ENCODE results near the gene CFAP70.
"Not testable (repeated sequence)": the region's sequence is repeated elsewhere in the genome, so short reads cannot be mapped to it uniquely, and the experiment has no call there.

Gene CFAP70

GRCh38 chr10:73401636-73402035 is 43.0 kb upstream of the CFAP70 start:
- H3K79me2 ChIP-seq (ENCODE audit: insufficient read depth, low read length): peaks cover 50% of the 10 kb centered on the region

GRCh38 chr10:73399063-73399462 is 40.4 kb upstream of the CFAP70 start:
- no peak overlapping the region for H2AFZ ChIP-seq (ENCODE audit: low read length)
- no peak overlapping the region for H3K27ac ChIP-seq (ENCODE audit: low read depth, low read length, poor library complexity, severe bottlenecking)
- H3K9me3 ChIP-seq (ENCODE audit: low read length): no peaks in the 10 kb centered on the region
- no peaks in the 10 kb centered on the region for H3F3A ChIP-seq (ENCODE audit: insufficient read depth, low read length)
- peaks cover 29% of the 10 kb centered on the region for H3K79me2 ChIP-seq (ENCODE audit: insufficient read depth, low read length)
- H3K4me1 ChIP-seq (ENCODE audit: insufficient read depth, low read length, severe bottlenecking): no peaks in the 10 kb centered on the region
- no peaks in the 10 kb centered on the region; the same call in 1 of the 2 replicates for H3K9me2 ChIP-seq (ENCODE audit: low read depth, low read length)
- no peak overlapping the region for H3K4me3 ChIP-seq (ENCODE audit: low read depth, low read length, poor library complexity, severe bottlenecking)
- no peak overlapping the region for H3K4me2 ChIP-seq (ENCODE audit: low read length)
- TF ChIP-seq CTCF (IDR thresholded peaks at IDR 0.05; ENCODE audit: low read length): no peak
- no peak for TF ChIP-seq EZH2 (IDR thresholded peaks at IDR 0.05; ENCODE audit: borderline replicate concordance, low read length)
- H3K9ac ChIP-seq (ENCODE audit: low read length): no peak overlapping the region
- H3K36me3 ChIP-seq (ENCODE audit: insufficient read depth, low read length): peaks cover 47% of the 10 kb centered on the region
- H4K20me1 ChIP-seq (ENCODE audit: insufficient read depth, low read length): no peaks in the 10 kb centered on the region
- H3K27me3 ChIP-seq (ENCODE audit: insufficient read depth, low read length): no peaks in the 10 kb centered on the region

More at GRCh38 chr10:73401636-73402035, 43.0 kb upstream of the CFAP70 start:
- H2AFZ ChIP-seq (ENCODE audit: low read length): no peak overlapping the region
- no peaks in the 10 kb centered on the region for H3K9me3 ChIP-seq (ENCODE audit: low read length)
- no peak overlapping the region for H3K27ac ChIP-seq (ENCODE audit: low read depth, low read length, poor library complexity, severe bottlenecking)
- H3K4me1 ChIP-seq (ENCODE audit: insufficient read depth, low read length, severe bottlenecking): peaks cover 6% of the 10 kb centered on the region
- no peak overlapping the region for H3K4me2 ChIP-seq (ENCODE audit: low read length)
- no peaks in the 10 kb centered on the region for H3K27me3 ChIP-seq (ENCODE audit: insufficient read depth, low read length)
- H3K36me3 ChIP-seq (ENCODE audit: insufficient read depth, low read length): peaks cover 25% of the 10 kb centered on the region
- no peak overlapping the region for H3K9ac ChIP-seq (ENCODE audit: low read length)
- no peak overlapping the region for H3K4me3 ChIP-seq (ENCODE audit: low read depth, low read length, poor library complexity, severe bottlenecking)
- H3K9me2 ChIP-seq (ENCODE audit: low read depth, low read length): no peaks in the 10 kb centered on the region
- H4K20me1 ChIP-seq (ENCODE audit: insufficient read depth, low read length): no peaks in the 10 kb centered on the region
- no peaks in the 10 kb centered on the region for H3F3A ChIP-seq (ENCODE audit: insufficient read depth, low read length)
- no peak for TF ChIP-seq EZH2 (IDR thresholded peaks at IDR 0.05; ENCODE audit: borderline replicate concordance, low read length)

GRCh38 chr10:73398024-73398423 is 39.4 kb upstream of the CFAP70 start:
- Histone ChIP-seq H3K27ac (ENCODE audit: low read depth, low read length, poor library complexity, severe bottlenecking) (no peak overlapping the region), H3K79me2 (ENCODE audit: insufficient read depth, low read length) (peaks cover 18% of the 10 kb centered on the region), H3K9me3 (ENCODE audit: low read length) (no peaks in the 10 kb centered on the region), H2AFZ (ENCODE audit: low read length) (no peak overlapping the region), H3K9ac (ENCODE audit: low read length) (no peak overlapping the region), H3F3A (ENCODE audit: insufficient read depth, low read length) (no peaks in the 10 kb centered on the region), H3K4me1 (ENCODE audit: insufficient read depth, low read length, severe bottlenecking) (no peaks in the 10 kb centered on the region), H3K4me3 (ENCODE audit: low read depth, low read length, poor library complexity, severe bottlenecking) (no peak overlapping the region), H3K4me2 (ENCODE audit: low read length) (no peak overlapping the region), H3K9me2 (ENCODE audit: low read depth, low read length) (no peaks in the 10 kb centered on the region; the same call in 1 of the 2 replicates), H3K36me3 (ENCODE audit: insufficient read depth, low read length) (peaks cover 47% of the 10 kb centered on the region), H3K27me3 (ENCODE audit: insufficient read depth, low read length) (no peaks in the 10 kb centered on the region), H4K20me1 (ENCODE audit: insufficient read depth, low read length) (no peaks in the 10 kb centered on the region)
- no peak for TF ChIP-seq CTCF (IDR thresholded peaks at IDR 0.05; ENCODE audit: low read length)
- TF ChIP-seq EZH2 (IDR thresholded peaks at IDR 0.05; ENCODE audit: borderline replicate concordance, low read length): no peak

- not testable (repeated sequence) for H4K20me1 ChIP-seq (ENCODE audit: insufficient read depth, low read length); H3K4me2 ChIP-seq (ENCODE audit: low read length); H2AFZ ChIP-seq (ENCODE audit: low read length); H3K4me3 ChIP-seq (ENCODE audit: low read depth, low read length, poor library complexity, severe bottlenecking); H3F3A ChIP-seq (ENCODE audit: insufficient read depth, low read length); H3K9ac ChIP-seq (ENCODE audit: low read length); H3K27ac ChIP-seq (ENCODE audit: low read depth, low read length, poor library complexity, severe bottlenecking); H3K9me2 ChIP-seq (ENCODE audit: low read depth, low read length); H3K79me2 ChIP-seq (ENCODE audit: insufficient read depth, low read length); H3K4me1 ChIP-seq (ENCODE audit: insufficient read depth, low read length, severe bottlenecking); H3K9me3 ChIP-seq (ENCODE audit: low read length); H3K27me3 ChIP-seq (ENCODE audit: insufficient read depth, low read length)
- H3K36me3 ChIP-seq (ENCODE audit: insufficient read depth, low read length): peaks cover 65% of the 10 kb centered on the region
Observed at GRCh38 chr10:73394325-73394724, 35.7 kb upstream of the CFAP70 start.
